ENCODE measurements around the gene GLCE. TPM values are rescaled to one million over a fixed set of nuclear protein-coding genes. Genes with fewer than 3 reads are reported as not detected.
"Not testable (repeated sequence)": the region's sequence is repeated elsewhere in the genome, so short reads cannot be mapped to it uniquely, and the experiment has no call there.

GLCE gene
- total RNA-seq, 4 donors from 2014 or later: 4.8 to 6.6 (median 5.6) TPM

DNA sequence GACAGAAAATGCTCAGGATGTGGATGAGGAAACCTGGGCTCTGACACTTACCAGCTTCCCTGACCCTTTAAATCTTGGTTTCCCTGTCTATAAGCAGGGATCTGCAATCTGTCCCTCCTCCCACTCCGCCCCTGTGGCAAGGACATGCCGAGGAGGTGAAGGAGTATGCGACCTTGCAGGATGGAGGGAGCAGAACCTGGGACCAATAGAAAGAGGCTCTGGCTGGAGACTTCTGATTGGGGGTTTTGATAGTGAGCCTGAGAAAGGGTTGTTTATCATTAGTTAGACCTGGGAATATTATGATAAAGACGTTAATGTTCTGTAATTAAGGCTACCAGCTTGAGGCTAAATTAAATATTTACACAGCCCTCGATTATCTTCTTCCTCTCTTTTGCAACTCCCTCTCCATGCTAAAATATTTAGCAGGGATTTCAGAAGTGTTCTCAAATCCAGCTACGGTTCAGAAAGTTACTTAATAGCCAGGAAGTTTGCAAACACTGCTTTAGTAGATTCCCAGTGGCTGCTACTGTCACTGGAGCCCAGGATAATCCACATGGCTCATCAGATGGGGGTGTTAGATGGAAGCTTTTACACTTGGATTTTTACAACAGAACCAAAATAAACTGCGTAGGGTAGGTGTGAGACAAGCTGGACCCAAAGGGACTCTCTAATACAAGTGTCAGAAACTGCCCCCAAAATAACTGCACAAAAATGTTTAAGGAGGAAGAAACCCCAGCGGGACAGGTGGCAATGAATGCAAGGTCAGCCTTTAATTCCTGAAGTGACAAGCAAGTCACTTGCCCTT, 129.1 kb downstream of the GLCE start:
- DNase-seq (no peak), ATAC-seq (no peak)
- Histone ChIP-seq H3K27me3 (no peaks in the 10 kb centered on the region), H3K4me1 (no peaks in the 10 kb centered on the region), H3K4me3 (no peak overlapping the region), H3K36me3 (no peaks in the 10 kb centered on the region), H3K9me3 (no peaks in the 10 kb centered on the region), H3K27ac (no peak overlapping the region)
- TF ChIP-seq POLR2A (IDR thresholded peaks at IDR 0.05): no peak
- TF ChIP-seq, protein P1, sequence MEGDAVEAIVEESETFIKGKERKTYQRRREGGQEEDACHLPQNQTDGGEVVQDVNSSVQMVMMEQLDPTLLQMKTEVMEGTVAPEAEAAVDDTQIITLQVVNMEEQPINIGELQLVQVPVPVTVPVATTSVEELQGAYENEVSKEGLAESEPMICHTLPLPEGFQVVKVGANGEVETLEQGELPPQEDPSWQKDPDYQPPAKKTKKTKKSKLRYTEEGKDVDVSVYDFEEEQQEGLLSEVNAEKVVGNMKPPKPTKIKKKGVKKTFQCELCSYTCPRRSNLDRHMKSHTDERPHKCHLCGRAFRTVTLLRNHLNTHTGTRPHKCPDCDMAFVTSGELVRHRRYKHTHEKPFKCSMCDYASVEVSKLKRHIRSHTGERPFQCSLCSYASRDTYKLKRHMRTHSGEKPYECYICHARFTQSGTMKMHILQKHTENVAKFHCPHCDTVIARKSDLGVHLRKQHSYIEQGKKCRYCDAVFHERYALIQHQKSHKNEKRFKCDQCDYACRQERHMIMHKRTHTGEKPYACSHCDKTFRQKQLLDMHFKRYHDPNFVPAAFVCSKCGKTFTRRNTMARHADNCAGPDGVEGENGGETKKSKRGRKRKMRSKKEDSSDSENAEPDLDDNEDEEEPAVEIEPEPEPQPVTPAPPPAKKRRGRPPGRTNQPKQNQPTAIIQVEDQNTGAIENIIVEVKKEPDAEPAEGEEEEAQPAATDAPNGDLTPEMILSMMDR (IDR thresholded peaks at IDR 0.05 in 4 of 5, conservative IDR thresholded peaks at IDR 0.05 in 1 of 5): no peak
- in situ Hi-C loops (cut with MboI; ENCODE audit: low sequenced_read_pairs in 4 of 4) (no loop called here), intact Hi-C loops (cut with DNase I; ENCODE audit: low total_unique reads) (no loop called here)

DNA sequence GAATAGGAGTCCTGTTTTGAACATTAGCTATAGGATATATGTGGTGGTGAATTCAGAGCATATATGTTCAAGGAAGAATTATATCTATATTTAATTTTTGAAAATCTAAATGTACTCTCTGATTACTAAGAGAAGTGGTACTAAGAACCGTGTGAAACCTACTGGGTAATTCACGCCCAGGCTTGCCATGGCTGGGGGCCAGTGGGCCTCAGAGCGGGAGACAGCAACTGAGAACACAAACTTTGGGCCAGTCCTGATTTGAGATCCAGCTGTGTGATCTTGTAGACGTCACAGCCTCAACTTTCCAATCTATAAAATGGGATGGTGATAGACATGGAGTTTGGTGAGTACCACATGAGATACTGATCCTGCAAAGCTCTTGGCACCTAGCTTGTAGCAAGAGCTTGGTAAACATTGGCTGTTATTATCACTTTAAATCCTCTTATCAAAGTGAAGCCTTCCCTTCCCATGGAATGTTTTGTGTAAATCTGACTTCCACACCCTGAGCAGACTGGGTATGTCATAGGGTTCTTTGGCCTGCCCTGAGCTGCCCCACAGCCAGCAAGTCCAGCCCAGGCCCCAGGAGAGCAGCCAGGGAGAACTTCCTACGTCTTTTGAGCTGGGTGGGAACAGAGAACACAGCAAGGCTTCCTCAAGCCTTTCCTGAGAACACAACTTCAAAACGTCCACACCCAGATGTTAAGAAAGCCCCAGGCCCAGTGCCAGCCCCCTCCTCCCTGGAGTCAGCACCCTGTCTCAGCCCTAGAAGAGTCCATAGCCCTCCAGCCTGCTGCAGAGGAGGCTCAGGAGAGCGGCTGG, 130.1 kb downstream of the GLCE start:
- no peak for DNase-seq
- H3K27me3 ChIP-seq: no peaks in the 10 kb centered on the region
- no peak for TF ChIP-seq POLR2A (IDR thresholded peaks at IDR 0.05)
- TF ChIP-seq, protein P1 (IDR thresholded peaks at IDR 0.05 in 4 of 5, conservative IDR thresholded peaks at IDR 0.05 in 1 of 5): no peak
- no peaks in the 10 kb centered on the region for H3K36me3 ChIP-seq
- no peaks in the 10 kb centered on the region for H3K4me1 ChIP-seq
- H3K27ac ChIP-seq: no peak overlapping the region
- intact Hi-C loops (cut with DNase I; ENCODE audit: low total_unique reads) (no loop called here), in situ Hi-C loops (cut with MboI; ENCODE audit: low sequenced_read_pairs in 4 of 4) (no loop called here)
- peak; percentile 19 to 36 for ATAC-seq
- H3K9me3 ChIP-seq: no peaks in the 10 kb centered on the region
- no peak overlapping the region for H3K4me3 ChIP-seq

DNA sequence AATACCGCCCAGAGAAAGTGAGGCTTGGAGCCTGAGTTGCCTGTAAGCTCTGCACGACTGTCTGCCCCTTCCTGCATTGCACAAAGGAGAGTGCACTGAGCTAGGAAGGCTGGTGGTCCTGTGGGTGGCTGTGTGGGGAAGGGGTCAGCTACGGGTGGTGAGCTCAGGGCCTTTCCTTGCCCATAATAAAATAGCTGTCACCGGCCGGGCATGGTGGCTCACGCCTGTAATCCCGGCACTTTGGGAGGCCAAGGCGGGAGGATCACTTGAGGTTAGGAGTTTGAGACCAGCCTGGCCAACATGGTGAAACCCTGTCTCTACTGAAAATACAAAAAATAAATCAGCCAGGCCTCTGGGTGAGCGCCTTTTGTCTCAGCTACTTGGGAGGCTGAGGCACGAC, 131.2 kb downstream of the GLCE start:
- H3K27ac ChIP-seq; H3K36me3 ChIP-seq; DNase-seq; ATAC-seq; H3K4me3 ChIP-seq; H3K9me3 ChIP-seq; H3K27me3 ChIP-seq; H3K4me1 ChIP-seq; in situ Hi-C loops (cut with MboI; ENCODE audit: low sequenced_read_pairs in 4 of 4); intact Hi-C loops (cut with DNase I; ENCODE audit: low total_unique reads): not testable (repeated sequence)

DNA sequence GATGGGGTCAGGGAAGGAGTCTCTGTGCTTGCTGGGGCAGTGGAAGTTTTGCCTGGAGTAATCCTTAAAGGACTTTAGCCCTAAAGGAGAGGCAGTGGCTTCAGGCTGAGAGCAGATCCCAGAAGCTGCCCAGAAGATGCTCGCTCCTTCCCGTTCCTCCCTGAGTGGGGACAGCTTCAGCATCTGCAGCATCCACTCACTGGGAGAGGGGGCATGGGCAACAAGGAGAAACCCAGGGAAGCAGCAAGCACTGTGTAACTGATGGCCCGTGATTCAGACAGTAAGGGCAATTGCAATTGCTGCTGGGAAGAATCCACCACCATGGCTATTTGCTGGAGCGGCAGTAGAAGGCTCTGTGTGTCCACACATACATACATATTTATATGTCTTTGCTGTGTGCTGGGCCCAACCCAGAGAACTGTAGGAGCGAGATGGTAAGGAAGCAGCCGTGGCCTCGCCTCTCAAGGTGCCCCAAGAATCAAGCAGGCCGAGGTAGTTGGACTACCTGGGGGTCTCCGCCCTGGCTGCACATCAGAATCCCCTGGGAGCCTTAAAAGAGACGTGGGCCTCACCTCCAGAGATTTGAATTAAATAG, 132.5 kb downstream of the GLCE start:
- DNase-seq: no peak
- intact Hi-C loops (cut with DNase I; ENCODE audit: low total_unique reads): no loop called here
- in situ Hi-C loops (cut with MboI; ENCODE audit: low sequenced_read_pairs in 4 of 4): no loop called here
- Histone ChIP-seq H3K4me1 (no peaks in the 10 kb centered on the region), H3K4me3 (no peak overlapping the region), H3K27ac (no peak overlapping the region), H3K36me3 (no peaks in the 10 kb centered on the region), H3K9me3 (no peaks in the 10 kb centered on the region), H3K27me3 (no peaks in the 10 kb centered on the region)
- no peak for ATAC-seq
- no peak for TF ChIP-seq POLR2A (IDR thresholded peaks at IDR 0.05)
- TF ChIP-seq, protein P1 (IDR thresholded peaks at IDR 0.05 in 4 of 5, conservative IDR thresholded peaks at IDR 0.05 in 1 of 5): no peak
